Measurements from ENCODE around the gene PHLPP1.

- TF ChIP-seq TAF1 (IDR thresholded peaks at IDR 0.05; ENCODE audit: low read depth) (no peak), FOXM1 (IDR thresholded peaks at IDR 0.05; ENCODE audit: borderline replicate concordance, low read depth) (no peak), EP300 (IDR thresholded peaks at IDR 0.05; ENCODE audit: borderline replicate concordance) (no peak), NFIC (IDR thresholded peaks at IDR 0.05) (no peak)
Observed at GRCh38 chr18:62847081-62847480, 131.7 kb downstream of the PHLPP1 start.
